Muscle of back (tissue), 13 donors: ENCODE results near the gene CFHR1. TPM values are rescaled to one million over a fixed set of nuclear protein-coding genes. Genes with fewer than 3 reads are reported as not detected.
"Not testable (repeated sequence)": the region's sequence is repeated elsewhere in the genome, so short reads cannot be mapped to it uniquely, and the experiment has no call there.

ENCODE experiments used
- DNase-seq, 3 donors: peaks; one replicate each; pipeline versions ENCODE4 v3.0.0 to v3.0.0-alpha.2; 2013
- long read RNA-seq, 9 donors: transcript quantifications; one replicate each; lab custom pipeline, GENCODE V29; 2026
- polyA plus RNA-seq, 10 donors: library from polyadenylated mRNA; unstranded; fragments of 120-200 nt; gene quantifications; one replicate each; pipeline ENCODE4 v1.2.1, GENCODE V29; 2013; ENCODE audit not compliant: insufficient read length in 10 of 10

Gene CFHR1
- polyA plus RNA-seq = 1 to 10 TPM in 1 of 10 donors, under 1 TPM in 6, not detected in 3; 0.30 to 1.3 (median 0.36) TPM
- long read RNA-seq, donor 1 = 0 reads
- long read RNA-seq, donor 2 = 0 reads
- long read RNA-seq, donor 3 = 0 reads
- long read RNA-seq, donor 4 = 0 reads
- long read RNA-seq, donor 5 = 0 reads
- long read RNA-seq, donor 6 = 0 reads
- long read RNA-seq, donor 7 = 0 reads
- long read RNA-seq, donor 8 = 0 reads
- long read RNA-seq, donor 9 = 0 reads

DNA sequence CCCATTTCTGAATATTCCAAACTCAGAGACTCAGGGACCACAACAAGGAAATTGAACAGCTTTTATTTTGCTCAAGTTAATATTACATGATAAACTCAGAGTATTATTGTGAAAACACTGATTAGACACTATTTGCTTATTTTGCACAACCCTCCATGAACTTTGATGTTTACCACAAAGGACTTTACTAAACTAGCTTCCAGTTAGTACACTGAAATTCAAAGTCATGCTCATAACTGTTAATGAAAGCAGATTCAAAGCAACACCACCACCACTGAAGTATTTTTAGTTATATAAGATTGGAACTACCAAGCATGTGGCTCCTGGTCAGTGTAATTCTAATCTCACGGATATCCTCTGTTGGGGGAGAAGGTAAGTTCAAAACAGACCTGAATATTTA is at the start of gene CFHR1:
Gene CFHR1 (plus strand): TSS at position 201 of the 400 bp plus-strand sequence. CDS start 114 bp downstream, at position 315.
- DNase-seq = not testable (repeated sequence)

DNA sequence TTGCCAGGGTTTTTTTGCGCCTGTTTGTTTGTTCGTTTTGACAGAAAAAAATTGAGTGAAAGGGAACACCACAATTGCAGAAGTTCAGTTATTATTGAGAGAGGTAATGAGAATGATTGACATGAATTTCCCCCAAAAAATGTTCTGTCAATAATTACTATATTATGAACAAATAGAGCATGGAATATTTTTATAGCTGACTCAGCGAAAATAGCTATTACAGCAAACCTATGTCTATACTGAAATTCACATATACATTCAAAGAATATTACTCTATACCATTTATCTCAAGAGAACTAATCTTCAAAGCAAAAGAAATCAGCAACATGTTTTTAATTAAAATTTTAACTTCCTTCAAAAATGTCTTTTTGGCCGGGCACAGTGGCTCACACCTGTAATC is 49.7 kb upstream of the CFHR1 start:
- not testable (repeated sequence) for DNase-seq

DNA sequence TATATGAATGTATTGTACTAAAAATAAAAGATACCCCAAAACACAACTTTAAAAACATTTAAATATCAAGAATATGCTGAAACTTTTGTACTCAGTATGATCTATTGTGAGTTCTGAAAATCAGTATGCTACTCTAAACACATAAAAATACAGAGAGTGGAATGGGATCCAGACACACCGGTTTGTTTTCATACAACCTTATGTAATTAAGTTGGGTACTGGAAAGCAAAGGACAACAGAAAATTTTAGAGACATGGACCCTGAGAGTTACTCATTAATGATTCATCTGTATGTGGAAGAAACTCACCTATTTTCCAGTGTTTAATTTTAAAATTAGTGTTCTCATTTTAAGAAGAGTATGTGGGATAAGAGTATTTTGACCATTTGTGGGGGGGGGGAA is 45.8 kb upstream of the CFHR1 start:
- no peak for DNase-seq

DNA sequence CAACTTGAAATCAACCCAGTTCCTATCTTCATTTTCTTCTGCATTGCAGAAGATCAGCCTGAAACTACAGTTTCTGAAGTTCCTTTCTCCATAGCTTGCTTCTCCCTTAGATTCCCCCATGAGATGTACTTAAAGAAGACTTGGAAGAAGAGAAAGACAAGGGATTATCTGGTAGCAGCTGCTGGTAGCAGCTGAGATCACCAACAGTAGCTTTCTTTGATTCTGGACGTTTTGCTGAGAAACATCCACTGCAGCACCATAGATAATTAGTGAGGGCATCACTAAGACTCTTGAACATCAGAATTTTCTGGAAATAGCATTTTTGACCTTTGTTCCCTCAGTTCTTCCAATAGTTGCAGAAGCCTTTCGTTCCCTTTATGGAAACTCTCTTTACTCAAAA is 45.4 kb upstream of the CFHR1 start:
- DNase-seq = peak; percentile 4 to 48 (median 8)

DNA sequence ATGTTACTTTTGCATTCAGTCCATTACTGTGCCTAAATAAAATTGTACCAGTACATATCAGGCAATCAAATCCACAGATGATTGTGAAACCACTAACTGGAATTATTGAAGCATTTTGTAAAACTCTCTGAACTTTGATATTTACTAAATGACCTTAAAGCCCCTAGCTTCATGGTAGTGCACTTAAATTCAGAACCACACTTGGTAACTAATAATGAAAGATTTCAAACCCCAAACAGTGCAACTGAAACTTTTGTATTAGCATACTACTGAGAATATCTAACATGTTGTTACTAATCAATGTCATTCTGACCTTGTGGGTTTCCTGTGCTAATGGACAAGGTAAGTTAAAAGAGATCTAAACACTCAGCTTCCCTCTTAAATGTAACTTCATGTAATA is 44.9 kb upstream of the CFHR1 start, which contains the start of gene CFHR3:
Gene CFHR3 (plus strand): TSS at position 238 of the 400 bp plus-strand sequence. CDS start 47 bp downstream, at position 285.
- no peak for DNase-seq

DNA sequence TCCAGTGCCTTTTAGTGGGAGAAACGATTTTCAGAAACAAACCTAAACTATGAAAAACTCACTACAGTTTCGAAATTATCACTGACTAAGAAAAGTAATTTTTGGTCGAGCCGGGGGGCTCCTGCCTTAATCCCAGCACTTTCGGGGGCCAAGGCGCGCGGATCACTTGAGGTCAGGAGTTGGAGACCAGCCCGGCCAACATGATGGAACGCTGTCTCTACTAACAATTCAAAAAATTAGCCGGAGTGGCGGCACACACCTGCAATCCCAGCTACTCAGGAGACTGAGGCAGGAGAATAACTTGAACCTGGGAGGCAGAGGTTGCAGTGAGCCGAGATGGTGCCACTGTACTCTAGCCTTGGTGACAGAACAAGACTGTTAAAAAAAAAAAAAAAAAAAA is 41.9 kb upstream of the CFHR1 start:
- DNase-seq = no peak

DNA sequence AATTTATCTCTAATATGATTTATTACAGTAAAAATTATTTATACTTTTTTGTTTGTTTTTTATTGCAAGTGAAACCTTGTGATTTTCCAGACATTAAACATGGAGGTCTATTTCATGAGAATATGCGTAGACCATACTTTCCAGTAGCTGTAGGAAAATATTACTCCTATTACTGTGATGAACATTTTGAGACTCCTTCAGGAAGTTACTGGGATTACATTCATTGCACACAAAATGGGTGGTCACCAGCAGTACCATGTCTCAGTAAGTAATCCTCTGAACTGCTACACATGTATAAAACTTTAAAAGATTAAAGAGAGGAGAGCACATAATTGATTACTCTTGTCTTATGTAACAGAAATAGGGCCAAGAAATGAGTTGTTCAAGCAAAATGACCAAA is 40.4 kb upstream of the CFHR1 start:
- DNase-seq = no peak

DNA sequence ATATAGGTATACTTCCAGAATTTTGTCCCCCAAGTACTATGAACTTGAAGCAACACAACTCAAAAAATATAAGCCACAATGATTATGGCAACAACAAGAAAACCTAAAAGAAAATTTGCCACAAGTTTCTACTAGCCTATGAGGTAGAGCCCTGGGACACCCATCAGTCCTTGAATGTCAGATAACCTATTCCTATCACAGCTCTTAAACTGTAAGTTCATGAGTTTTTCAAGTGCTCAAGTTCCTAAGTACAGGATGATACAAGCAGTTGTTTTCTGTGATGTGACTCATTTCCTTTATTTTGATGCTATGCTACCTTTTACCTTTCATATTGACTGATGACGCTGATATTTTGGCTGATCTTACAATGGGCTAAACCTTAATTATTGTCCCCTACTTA is 28.3 kb upstream of the CFHR1 start:
- not testable (repeated sequence) for DNase-seq

DNA sequence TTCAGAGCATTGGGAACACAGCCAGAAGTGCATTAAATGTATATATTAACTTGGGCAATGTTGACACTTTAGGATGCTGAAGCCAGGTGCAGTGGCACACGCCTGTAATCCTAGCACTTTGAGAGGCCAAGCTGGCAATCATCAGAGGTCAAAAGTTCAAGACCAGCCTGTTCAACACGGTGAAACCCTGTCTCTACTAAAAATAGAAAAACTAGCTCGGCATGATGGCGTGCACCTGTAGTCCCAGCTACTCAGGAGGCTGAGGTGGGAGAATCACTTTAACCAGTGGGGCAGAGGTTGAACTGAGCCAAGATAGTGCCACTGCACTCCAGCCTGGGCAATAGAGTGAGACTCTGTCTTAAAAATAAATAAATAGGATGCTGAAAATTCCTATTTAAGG is 25.4 kb upstream of the CFHR1 start:
- peak in 2 of 3 donors; percentile 3 to 8 for DNase-seq

DNA sequence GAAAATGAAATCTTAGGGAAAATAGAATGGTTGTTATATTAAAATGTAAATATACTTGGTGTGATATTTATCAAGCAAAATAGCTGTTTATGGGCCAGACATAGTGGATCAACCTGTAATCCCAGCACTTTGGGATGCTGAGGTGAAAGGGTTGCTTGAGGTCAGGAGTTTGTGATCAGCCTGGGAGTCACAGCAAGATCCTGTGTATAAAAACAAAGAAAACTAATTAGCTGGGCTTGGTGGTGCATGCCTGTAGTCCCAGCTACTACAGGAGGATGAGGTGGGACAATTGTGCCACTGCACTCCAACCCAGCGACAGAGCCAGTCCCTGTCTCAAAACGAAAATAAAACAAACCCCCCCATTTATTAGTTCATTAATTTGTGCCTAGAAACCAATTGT is 21.6 kb upstream of the CFHR1 start:
- no peak for DNase-seq

DNA sequence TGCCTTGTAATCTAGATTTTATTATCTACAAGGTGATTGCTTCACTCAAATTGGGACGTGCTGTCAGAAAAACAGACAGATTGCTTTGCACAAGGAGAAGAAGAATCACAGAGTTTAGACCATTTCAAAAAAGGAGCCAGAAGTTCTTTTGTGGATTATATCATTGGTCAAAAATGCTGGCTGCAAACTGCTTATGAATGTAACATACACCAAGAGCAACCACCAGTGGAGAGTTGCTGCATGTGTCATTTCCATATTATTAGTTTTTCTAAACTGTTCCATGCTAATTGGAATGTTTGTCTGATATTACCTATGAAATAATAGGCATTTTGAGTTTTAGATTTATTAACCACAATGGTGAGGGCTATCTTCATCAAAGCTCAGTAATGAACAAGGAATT is 17.6 kb upstream of the CFHR1 start:
- DNase-seq = not testable (repeated sequence)

DNA sequence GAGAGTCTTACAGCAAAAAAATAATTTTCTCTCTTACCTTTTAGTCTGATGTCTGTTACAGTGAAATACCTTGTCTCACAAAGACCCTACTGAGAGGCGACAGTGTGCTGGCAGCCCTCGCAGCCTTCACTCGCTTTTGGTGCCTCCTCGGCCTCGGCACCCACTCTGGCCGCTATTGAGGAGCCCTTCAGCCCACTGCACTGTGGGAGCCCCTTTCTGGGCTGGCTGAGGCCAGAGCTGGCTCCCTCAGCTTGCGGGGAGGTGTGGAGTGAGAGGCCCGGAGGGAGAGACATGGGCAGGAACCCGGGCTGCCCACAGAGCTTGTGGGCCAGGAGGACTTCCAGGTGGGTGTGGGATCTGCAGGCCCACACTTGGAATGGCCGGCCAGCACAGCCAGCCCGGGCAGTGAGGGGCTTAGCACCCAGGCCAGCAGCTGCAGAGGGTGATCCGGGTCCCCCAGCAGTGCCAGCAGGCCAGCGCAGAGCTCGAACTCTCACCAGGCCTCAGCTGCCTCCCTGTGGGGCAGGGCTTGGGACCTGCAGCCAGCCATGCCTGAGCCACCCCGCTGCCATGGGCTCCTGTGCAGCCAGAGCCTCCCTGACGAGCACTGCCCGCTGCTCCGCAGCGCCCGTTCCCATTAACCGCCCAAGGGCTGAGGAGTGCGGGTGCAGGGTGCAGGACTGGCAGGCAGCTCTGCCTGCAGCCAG is 10.8 kb upstream of the CFHR1 start:
- no peak for DNase-seq

DNA sequence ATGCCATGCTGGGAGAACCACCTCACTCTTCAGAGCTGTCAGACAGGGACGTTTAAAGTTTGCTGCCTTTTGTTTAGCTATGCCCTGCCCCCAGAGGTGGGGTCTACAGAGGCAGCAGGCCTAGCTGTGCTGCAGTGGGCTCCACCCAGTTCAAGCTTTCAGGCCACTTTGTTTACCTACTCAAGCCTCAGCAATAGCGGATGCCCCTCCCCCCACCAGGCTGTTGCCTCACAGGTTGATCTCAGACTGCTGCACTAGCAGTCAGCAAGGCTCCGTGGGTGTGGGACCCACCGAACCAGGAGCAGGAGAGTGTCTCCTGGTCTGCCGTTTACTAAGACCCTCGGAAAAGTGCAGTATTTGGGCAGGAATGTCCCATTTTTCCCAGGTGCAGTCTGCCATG is 2.1 kb upstream of the CFHR1 start:
- DNase-seq = not testable (repeated sequence)

DNA sequence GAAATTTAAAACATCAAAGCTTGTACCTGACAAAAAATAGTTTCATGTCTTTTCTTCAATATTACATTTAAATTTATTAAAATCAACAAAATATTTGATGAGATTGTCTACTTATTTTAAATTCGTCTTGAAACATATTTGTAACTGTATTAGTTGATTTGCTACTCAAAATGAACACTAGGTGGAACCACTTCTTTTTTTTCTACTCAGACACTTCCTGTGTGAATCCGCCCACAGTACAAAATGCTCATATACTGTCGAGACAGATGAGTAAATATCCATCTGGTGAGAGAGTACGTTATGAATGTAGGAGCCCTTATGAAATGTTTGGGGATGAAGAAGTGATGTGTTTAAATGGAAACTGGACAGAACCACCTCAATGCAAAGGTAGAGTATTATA is 8.3 kb downstream of the CFHR1 start:
- DNase-seq = peak in 2 of 3 donors; percentile 19 to 48

DNA sequence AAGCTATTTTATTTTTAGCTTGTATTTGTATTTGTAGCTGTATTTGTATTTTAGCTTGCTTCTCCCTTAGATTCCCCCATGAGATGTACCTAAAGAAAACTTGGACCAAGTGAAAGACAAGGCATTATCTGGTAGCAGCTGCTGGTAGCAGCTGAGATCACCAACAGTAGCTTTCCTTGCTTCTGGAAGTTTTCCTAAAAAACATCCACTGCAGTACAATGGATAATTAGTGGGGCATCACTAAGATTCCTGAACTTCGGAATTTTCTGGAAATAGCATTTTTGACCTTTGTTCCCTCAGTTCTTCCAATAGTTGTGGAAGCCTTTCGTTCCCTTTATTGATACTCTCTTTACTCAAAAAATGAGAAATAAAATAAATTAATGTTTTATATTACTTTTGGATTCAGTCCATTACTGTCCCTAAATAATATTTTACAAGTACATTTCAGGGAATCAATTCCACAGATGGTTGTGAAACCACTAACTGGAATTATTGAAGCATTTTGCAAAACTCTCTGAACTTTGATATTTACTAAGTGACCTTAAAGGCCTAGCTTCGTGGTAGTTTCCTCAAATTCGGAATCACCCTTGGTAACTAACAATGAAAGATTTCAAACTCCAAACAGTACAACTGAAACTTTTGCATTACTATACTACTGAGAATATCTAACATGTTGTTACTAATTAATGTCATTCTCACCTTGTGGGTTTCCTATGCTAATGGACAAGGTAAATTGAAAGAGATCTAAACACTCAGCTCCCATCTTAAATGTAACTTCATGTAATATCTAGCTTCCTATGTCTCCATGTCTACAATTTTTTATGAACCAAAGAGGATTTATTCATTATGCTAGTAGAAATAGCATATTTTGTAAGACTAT is 30.3 kb downstream of the CFHR1 start:
- DNase-seq = peak in 1 of 3 donors; percentile 8

DNA sequence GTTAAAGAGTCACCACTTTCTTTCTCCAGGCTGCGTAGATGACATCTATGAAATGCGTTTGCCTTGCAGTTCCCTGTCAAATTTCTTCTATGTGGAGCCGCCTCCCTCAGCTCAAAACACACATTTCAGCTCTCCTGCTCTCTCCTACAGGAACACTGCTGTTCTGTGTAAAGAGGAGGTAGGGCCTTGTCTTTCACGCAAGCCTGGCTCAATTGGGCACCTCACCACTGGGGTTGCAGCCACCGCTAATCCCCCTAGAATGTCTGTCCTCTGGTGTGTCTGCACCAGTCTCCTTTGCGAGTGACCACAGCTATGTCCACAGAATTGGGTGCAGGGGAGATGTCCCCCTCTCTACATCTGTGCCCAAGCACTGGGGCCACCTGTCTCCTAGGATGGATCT is 36.5 kb downstream of the CFHR1 start:
- no peak for DNase-seq

DNA sequence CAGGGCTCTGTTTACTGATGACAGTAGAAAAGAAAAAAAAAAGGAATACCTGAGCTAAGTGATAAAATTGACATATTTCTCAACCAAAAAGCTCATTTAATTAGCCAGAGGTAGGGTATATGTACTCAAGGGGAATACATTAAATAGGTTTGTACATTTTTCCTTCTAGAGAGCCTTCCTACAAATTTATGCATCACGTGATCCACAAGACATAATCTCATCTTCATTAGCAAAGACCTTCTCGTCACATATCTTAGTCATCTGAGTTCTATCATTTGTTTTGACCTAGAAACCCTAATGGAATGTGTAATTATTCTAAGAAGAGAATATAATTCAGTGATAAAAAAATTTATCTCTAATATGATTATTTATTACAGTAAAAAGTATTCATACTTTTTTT is 37.7 kb downstream of the CFHR1 start:
- no peak for DNase-seq

DNA sequence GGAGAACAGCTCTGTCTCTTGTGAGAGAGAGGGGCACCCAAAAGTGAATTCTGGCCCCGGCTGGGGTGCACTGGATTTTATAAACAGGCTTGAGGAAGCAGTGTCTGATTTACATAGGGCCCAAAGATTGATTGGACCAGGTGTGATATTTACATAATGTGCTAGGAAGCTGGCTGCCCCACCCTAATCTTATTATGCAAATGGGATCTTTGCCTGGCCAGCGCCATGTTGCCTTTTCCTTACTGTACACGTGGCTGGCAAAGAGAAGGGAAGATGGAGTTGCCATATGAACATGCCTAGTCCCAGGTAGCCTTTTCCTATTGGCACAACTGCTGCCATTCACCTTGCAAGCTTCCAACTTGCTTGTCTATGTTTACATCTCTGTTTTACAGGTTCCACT is 39.3 kb downstream of the CFHR1 start:
- DNase-seq = no peak

DNA sequence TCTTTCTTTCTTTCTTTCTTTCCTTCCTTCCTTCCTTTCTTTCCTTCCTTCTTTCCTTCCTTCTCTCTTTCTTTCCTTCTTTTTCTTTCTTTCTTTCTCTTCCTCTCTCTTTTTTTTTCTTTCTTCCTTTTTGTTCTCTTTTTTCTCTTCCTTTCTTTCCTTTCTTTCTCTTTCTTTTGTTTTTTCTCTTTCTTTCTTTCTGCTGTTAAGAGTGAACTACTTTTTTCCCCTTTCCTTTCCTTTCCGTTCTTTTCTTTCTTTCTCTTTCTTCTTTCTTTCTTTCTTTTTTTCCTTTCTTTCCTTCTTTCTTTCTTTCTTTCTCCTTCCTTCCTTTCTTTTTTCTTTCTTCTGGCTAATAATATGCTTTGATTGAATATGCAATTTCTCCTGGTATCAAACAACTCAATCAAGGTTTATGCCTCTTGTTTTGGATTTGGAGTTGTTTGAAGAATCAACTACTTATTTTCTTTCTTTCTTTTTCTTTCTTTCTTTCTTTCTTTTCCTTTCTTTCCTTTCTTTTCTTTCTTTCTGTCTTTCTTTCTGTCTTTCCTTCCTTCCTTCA is 40.9 kb downstream of the CFHR1 start:
- DNase-seq = no peak

DNA sequence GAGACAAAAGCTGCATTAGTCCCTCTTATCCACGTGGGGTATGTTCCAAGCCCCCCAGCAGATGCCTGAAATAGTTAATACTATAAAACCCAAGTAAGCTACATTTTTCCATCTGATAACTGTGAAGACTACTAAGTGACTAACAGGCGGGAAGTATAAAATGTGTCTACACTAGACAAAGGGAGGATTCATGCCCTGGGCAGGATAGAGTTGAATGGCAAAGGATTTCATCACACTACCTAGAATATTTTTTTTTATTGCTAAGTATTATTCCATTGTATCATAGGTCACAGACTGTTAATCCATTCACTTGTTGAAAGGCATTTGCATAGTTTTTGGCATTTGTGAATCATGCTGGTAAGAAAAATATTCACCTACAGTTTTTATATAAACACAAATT is 41.9 kb downstream of the CFHR1 start:
- no peak for DNase-seq

DNA sequence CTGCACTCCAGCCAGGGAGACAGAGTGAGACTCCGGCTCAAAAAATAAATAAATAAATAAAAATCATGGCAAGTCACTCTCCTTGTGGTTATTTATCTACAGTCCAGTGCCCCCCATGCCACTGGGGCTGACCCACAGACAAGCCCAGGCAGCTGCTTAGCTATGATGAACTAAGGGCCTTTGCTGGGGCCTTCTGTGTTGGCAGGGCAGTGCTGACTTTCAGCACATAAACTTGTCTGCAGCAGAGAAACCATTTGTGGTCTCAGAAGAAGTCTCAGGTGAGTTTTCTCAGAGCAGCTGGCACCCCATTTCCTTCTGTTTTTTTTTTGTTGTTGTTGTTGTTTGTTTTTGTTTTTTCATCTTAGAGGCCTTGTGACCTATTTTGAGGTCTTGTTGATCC is 47.4 kb downstream of the CFHR1 start:
- DNase-seq = no peak

DNA sequence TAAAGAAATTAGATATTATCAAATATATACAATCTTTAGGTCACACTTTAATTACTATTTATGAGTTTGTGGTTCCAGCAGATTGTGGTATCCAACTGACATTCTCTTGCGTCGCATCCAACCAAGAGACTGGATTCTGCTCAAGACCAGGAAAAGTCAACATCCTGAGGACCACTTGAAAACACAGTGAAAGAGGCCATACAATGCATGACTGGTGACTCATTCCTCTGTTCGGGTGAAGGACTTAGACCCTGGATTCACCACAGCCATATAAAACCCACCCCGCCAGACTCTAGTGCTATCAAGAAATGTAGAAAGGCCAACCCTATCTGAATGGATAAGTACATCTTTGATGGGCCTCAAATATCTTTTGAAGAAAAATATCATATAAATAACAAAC is 53.9 kb downstream of the CFHR1 start:
- DNase-seq = no peak
